Measurements from ENCODE around the gene MZT2A.
"Not testable (repeated sequence)": the region's sequence is repeated elsewhere in the genome, so short reads cannot be mapped to it uniquely, and the experiment has no call there.

DNA sequence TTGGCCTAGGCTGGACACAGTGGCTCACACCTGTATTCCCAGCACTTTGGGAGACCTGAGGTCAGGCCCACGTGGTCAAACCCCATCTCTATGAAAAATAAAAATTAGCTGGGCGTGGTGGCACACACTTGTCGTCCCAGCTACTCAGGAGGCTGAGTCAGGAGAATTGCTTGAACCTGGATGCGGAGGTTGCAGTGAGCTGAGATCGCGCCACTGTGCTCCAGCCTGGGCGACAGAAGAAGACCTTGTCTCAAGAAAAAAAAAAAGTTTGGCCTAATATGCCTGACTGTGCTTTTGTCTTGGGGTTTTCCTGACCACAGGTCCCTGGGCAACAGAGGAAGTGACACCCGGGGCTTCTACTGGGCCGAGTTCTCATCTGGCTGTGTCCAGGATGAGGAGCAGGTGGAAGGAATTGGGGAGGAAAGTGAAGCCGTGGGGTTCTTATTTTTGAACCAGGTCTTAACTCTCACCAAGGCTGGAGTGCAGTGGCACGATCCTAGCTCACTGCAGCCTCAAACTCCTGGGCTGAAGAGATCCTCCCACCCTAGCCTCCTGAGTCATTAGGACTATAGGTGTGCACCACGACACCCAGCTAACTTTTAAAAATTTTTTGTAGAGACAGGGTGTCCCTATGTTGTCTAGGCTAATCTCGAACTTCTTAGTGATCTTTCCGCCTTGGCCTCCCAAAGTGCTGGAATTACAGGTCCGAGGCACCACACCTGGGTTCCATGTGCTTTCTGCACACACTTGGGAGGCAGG lies 22.4 kb upstream of the MZT2A start:
- TF ChIP-seq, protein P1, sequence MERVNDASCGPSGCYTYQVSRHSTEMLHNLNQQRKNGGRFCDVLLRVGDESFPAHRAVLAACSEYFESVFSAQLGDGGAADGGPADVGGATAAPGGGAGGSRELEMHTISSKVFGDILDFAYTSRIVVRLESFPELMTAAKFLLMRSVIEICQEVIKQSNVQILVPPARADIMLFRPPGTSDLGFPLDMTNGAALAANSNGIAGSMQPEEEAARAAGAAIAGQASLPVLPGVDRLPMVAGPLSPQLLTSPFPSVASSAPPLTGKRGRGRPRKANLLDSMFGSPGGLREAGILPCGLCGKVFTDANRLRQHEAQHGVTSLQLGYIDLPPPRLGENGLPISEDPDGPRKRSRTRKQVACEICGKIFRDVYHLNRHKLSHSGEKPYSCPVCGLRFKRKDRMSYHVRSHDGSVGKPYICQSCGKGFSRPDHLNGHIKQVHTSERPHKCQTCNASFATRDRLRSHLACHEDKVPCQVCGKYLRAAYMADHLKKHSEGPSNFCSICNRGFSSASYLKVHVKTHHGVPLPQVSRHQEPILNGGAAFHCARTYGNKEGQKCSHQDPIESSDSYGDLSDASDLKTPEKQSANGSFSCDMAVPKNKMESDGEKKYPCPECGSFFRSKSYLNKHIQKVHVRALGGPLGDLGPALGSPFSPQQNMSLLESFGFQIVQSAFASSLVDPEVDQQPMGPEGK (CRISPR knock-in tag; IDR thresholded peaks at IDR 0.05; ENCODE audit: borderline replicate concordance): not testable (repeated sequence)
- not testable (repeated sequence) for TF ChIP-seq CTCF (IDR thresholded peaks at IDR 0.05 in 2 of 3, conservative IDR thresholded peaks at IDR 0.05 in 1 of 3; ENCODE audit: insufficient read depth in 2 of 3, low read depth in 1 of 3, low read length in 3 of 3); SP2 (IDR thresholded peaks at IDR 0.05; ENCODE audit: extremely low read depth, low read depth, low read length, poor library complexity, severe bottlenecking)

Measured in K562 (cell line).